WTC11 (cell line): ENCODE results near the gene ANAPC4. TPM values are rescaled to one million over a fixed set of nuclear protein-coding genes. Genes with fewer than 3 reads are reported as not detected.

Source experiments
- ATAC-seq: fragments of 200-7000 bp; cut with Tn5 transposase; 2 replicates; pipeline ENCODE4 v1.10.0; 2021; ENCODE audit warnings: mild to moderate bottlenecking, moderate library complexity
- CTCF ChIA-PET: fragments of 300-600 bp; sonication (Branson Sonifier 250); formaldehyde crosslinking; loops from one replicate; lab custom pipeline; 2021; ENCODE audit warnings: antibody characterized with exemption; lab: Charles Lee
- POLR2A ChIA-PET: fragments of 350-600 bp; sonication (Branson Sonifier 250); formaldehyde crosslinking; loops from one replicate; lab custom pipeline; 2021; ENCODE audit warnings: antibody characterized with exemption; lab: Charles Lee
- DNase-seq: peaks from one replicate; pipeline ENCODE4 v3.0.0; 2021; ENCODE audit warnings: low spot score
- H3K27ac Mint-ChIP-seq: 2 replicates; pipeline ENCODE4 v1.8.0; 2021; ENCODE audit warnings: mixed read lengths
- H3K27me3 Mint-ChIP-seq: 2 replicates; pipeline ENCODE4 v1.8.0; 2021; ENCODE audit warnings: low read depth, mild to moderate bottlenecking, moderate library complexity, mixed read lengths
- H3K36me3 Mint-ChIP-seq: 2 replicates; pipeline ENCODE4 v1.8.0; 2021; ENCODE audit warnings: mixed read lengths
- H3K4me1 Mint-ChIP-seq: 2 replicates; pipeline ENCODE4 v1.8.0; 2022; ENCODE audit warnings: mixed read lengths
- H3K4me3 Mint-ChIP-seq: 2 replicates; pipeline ENCODE4 v1.8.0; 2021; ENCODE audit warnings: mild to moderate bottlenecking, moderate library complexity, mixed read lengths
- H3K9me3 Mint-ChIP-seq: 2 replicates; pipeline ENCODE4 v1.8.0; 2021; ENCODE audit warnings: mixed read lengths
- EMX1 ChIP-seq: fragments of 250-450 bp; sonication (Bioruptor Pico); IDR thresholded peaks from 2 replicates; pipeline ENCODE4 v1.8.0; 2021; ENCODE audit warnings: mild to moderate bottlenecking
- ESRRA ChIP-seq: sonication (generic); formaldehyde crosslinking; IDR thresholded peaks from 2 replicates; pipeline ENCODE4 v1.8.1; 2022; ENCODE audit warnings: mild to moderate bottlenecking, missing genetic modification reagents, borderline replicate concordance
- JAZF1 ChIP-seq: fragments of 250-450 bp; sonication (Bioruptor Pico); IDR thresholded peaks from 2 replicates; pipeline ENCODE4 v1.9.0; 2021; ENCODE audit warnings: moderate library complexity, mild to moderate bottlenecking, inconsistent platforms
- JUN ChIP-seq: sonication (generic); formaldehyde crosslinking; IDR thresholded peaks from 2 replicates; pipeline ENCODE4 v1.8.0; 2023; ENCODE audit warnings: mild to moderate bottlenecking, missing genetic modification reagents
- KAT7 ChIP-seq: sonication (generic); formaldehyde crosslinking; IDR thresholded peaks from 2 replicates; pipeline ENCODE4 v1.8.1; 2023; ENCODE audit warnings: missing genetic modification reagents, mild to moderate bottlenecking, borderline replicate concordance
- MYBL2 ChIP-seq: sonication (generic); formaldehyde crosslinking; IDR thresholded peaks from 2 replicates; pipeline ENCODE4 v1.8.1; 2023; ENCODE audit warnings: mild to moderate bottlenecking, moderate library complexity, missing genetic modification reagents
- PRRX2 ChIP-seq: fragments of 250-450 bp; sonication (Bioruptor Pico); IDR thresholded peaks from 2 replicates; pipeline ENCODE4 v1.8.0; 2021; ENCODE audit warnings: mild to moderate bottlenecking
- RORB ChIP-seq: fragments of 250-450 bp; sonication (Bioruptor Pico); IDR thresholded peaks from 2 replicates; pipeline ENCODE4 v1.9.0; 2021; ENCODE audit warnings: mild to moderate bottlenecking
- SMAD3 ChIP-seq: sonication (generic); formaldehyde crosslinking; IDR thresholded peaks from 2 replicates; pipeline ENCODE4 v1.8.0; 2022; ENCODE audit warnings: missing genetic modification reagents, mild to moderate bottlenecking, borderline replicate concordance
- TCF7 ChIP-seq: sonication (generic); formaldehyde crosslinking; IDR thresholded peaks from 2 replicates; pipeline ENCODE4 v1.8.0; 2022; ENCODE audit warnings: mild to moderate bottlenecking, low read depth, missing genetic modification reagents, moderate library complexity
- ZBTB21 ChIP-seq: sonication (generic); formaldehyde crosslinking; IDR thresholded peaks from 2 replicates; pipeline ENCODE4 v1.8.1; 2023; ENCODE audit warnings: mild to moderate bottlenecking, missing genetic modification reagents, borderline replicate concordance
- ZNF121 ChIP-seq: sonication (generic); formaldehyde crosslinking; IDR thresholded peaks from 2 replicates; pipeline ENCODE4 v1.8.0; 2023; ENCODE audit warnings: missing genetic modification reagents
- ZNF219 ChIP-seq: sonication (generic); formaldehyde crosslinking; IDR thresholded peaks from 2 replicates; pipeline ENCODE4 v1.8.0; 2023; ENCODE audit warnings: missing genetic modification reagents, mild to moderate bottlenecking, borderline replicate concordance
- total RNA-seq: library from RNA; stranded (reverse); gene quantifications from 3 replicates; pipeline ENCODE4 v1.2.3, GENCODE V29; 2021
- TF ChIP-seq, protein P1 (sequence below): sonication (generic); formaldehyde crosslinking; IDR thresholded peaks from 2 replicates; pipeline ENCODE4 v1.8.1; 2023; ENCODE audit warnings: mild to moderate bottlenecking, missing genetic modification reagents
- TF ChIP-seq, protein P2 (sequence below): fragments of 250-450 bp; sonication (Bioruptor Pico); IDR thresholded peaks from 2 replicates; pipeline ENCODE4 v1.8.0; 2021; ENCODE audit warnings: mild to moderate bottlenecking
- TF ChIP-seq, protein P3 (sequence below): sonication (generic); formaldehyde crosslinking; IDR thresholded peaks from 2 replicates; pipeline ENCODE4 v1.8.1; 2023; ENCODE audit warnings: mild to moderate bottlenecking, missing genetic modification reagents, moderate library complexity
- TF ChIP-seq, protein P4 (sequence below): sonication (generic); formaldehyde crosslinking; IDR thresholded peaks from 2 replicates; pipeline ENCODE4 v1.8.1; 2023; ENCODE audit warnings: mild to moderate bottlenecking, missing genetic modification reagents, borderline replicate concordance
- TF ChIP-seq, protein P5 (sequence below): sonication (generic); formaldehyde crosslinking; IDR thresholded peaks from 2 replicates; pipeline ENCODE4 v1.8.1; 2023; ENCODE audit warnings: mild to moderate bottlenecking, moderate library complexity, missing genetic modification reagents
- TF ChIP-seq, protein P6 (sequence below): sonication (generic); formaldehyde crosslinking; IDR thresholded peaks from 2 replicates; pipeline ENCODE4 v1.8.1; 2022; ENCODE audit warnings: low read depth, mild to moderate bottlenecking, moderate library complexity, missing genetic modification reagents, borderline replicate concordance

ANAPC4 gene
- total RNA-seq, 1 experiment from 2014 or later, result 40.5 TPM

DNA sequence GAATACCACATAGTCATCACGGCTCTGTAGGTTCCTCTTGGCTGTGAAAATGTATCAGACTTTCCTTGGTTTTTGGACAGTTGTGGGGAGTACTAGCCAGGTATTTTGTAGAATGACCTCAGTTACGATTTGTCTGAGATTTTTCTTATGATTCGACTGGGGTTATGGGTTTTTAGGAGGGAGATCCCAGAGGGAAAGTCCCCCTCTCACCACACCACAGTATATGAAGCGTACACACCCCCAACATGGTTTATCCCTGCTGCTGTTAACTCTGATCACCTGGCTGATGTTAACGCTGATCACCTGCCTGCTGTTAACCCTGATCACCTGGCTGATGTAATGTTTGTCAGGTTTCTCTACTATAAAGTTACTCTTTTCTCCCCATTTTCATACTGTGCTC is 72.6 kb downstream of the ANAPC4 start (continued):
- TF ChIP-seq, protein P1, sequence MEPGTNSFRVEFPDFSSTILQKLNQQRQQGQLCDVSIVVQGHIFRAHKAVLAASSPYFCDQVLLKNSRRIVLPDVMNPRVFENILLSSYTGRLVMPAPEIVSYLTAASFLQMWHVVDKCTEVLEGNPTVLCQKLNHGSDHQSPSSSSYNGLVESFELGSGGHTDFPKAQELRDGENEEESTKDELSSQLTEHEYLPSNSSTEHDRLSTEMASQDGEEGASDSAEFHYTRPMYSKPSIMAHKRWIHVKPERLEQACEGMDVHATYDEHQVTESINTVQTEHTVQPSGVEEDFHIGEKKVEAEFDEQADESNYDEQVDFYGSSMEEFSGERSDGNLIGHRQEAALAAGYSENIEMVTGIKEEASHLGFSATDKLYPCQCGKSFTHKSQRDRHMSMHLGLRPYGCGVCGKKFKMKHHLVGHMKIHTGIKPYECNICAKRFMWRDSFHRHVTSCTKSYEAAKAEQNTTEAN, result no peak
- TF ChIP-seq TCF7 (CRISPR knock-in tag) (no peak), MYBL2 (CRISPR knock-in tag) (no peak), EMX1 (CRISPR knock-in tag) (no peak), RORB (CRISPR knock-in tag) (no peak), JAZF1 (CRISPR knock-in tag) (no peak), ZNF219 (no peak), ZNF121 (no peak), SMAD3 (CRISPR knock-in tag) (no peak), KAT7 (CRISPR knock-in tag) (no peak)
- TF ChIP-seq, protein P2, sequence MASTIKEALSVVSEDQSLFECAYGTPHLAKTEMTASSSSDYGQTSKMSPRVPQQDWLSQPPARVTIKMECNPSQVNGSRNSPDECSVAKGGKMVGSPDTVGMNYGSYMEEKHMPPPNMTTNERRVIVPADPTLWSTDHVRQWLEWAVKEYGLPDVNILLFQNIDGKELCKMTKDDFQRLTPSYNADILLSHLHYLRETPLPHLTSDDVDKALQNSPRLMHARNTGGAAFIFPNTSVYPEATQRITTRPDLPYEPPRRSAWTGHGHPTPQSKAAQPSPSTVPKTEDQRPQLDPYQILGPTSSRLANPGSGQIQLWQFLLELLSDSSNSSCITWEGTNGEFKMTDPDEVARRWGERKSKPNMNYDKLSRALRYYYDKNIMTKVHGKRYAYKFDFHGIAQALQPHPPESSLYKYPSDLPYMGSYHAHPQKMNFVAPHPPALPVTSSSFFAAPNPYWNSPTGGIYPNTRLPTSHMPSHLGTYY (CRISPR knock-in tag), result no peak

DNA sequence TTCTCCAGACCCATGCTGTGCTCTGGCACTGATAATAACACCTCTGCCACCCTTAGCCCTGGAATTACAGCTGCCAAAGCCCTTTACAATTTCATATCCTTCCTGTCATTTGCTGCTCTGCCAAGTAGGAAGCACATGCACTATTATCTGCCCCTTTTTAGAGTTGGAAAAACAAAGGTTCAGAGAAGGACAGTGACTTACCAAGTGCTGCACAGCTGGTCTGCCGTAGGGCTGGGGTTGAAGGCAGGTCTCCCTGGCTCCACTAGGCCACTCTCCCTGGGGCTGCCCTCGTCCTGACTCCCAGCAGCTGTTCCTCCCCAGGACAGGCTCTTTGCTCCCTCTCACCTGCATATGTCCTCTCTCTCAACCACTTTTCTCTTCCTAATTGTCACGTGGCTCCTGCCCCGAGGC is 73.4 kb downstream of the ANAPC4 start:
- ChIA-PET POLR2A (interaction anchor here (0.7 kb wide), 1 partner anchor 443 kb away, joined by 3 read pairs; no protein-coding TSS in a partner anchor), CTCF (interaction anchor here (0.9 kb wide), 1 partner anchor 9 kb away, joined by 3 read pairs; no protein-coding TSS in a partner anchor)
- ATAC-seq, result no peak; the same call in 1 of the 2 replicates
- no peak for DNase-seq
- no peak for TF ChIP-seq ZBTB21 (CRISPR knock-in tag)
- TF ChIP-seq, protein P3, sequence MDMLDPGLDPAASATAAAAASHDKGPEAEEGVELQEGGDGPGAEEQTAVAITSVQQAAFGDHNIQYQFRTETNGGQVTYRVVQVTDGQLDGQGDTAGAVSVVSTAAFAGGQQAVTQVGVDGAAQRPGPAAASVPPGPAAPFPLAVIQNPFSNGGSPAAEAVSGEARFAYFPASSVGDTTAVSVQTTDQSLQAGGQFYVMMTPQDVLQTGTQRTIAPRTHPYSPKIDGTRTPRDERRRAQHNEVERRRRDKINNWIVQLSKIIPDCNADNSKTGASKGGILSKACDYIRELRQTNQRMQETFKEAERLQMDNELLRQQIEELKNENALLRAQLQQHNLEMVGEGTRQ (CRISPR knock-in tag), result no peak
- TF ChIP-seq, protein P4, sequence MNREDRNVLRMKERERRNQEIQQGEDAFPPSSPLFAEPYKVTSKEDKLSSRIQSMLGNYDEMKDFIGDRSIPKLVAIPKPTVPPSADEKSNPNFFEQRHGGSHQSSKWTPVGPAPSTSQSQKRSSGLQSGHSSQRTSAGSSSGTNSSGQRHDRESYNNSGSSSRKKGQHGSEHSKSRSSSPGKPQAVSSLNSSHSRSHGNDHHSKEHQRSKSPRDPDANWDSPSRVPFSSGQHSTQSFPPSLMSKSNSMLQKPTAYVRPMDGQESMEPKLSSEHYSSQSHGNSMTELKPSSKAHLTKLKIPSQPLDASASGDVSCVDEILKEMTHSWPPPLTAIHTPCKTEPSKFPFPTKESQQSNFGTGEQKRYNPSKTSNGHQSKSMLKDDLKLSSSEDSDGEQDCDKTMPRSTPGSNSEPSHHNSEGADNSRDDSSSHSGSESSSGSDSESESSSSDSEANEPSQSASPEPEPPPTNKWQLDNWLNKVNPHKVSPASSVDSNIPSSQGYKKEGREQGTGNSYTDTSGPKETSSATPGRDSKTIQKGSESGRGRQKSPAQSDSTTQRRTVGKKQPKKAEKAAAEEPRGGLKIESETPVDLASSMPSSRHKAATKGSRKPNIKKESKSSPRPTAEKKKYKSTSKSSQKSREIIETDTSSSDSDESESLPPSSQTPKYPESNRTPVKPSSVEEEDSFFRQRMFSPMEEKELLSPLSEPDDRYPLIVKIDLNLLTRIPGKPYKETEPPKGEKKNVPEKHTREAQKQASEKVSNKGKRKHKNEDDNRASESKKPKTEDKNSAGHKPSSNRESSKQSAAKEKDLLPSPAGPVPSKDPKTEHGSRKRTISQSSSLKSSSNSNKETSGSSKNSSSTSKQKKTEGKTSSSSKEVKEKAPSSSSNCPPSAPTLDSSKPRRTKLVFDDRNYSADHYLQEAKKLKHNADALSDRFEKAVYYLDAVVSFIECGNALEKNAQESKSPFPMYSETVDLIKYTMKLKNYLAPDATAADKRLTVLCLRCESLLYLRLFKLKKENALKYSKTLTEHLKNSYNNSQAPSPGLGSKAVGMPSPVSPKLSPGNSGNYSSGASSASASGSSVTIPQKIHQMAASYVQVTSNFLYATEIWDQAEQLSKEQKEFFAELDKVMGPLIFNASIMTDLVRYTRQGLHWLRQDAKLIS (CRISPR knock-in tag), result no peak
- no peak for TF ChIP-seq TCF7 (CRISPR knock-in tag)
- no peak for TF ChIP-seq PRRX2
- TF ChIP-seq, protein P5, sequence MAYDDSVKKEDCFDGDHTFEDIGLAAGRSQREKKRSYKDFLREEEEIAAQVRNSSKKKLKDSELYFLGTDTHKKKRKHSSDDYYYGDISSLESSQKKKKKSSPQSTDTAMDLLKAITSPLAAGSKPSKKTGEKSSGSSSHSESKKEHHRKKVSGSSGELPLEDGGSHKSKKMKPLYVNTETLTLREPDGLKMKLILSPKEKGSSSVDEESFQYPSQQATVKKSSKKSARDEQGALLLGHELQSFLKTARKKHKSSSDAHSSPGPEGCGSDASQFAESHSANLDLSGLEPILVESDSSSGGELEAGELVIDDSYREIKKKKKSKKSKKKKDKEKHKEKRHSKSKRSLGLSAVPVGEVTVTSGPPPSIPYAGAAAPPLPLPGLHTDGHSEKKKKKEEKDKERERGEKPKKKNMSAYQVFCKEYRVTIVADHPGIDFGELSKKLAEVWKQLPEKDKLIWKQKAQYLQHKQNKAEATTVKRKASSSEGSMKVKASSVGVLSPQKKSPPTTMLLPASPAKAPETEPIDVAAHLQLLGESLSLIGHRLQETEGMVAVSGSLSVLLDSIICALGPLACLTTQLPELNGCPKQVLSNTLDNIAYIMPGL, result no peak
- no peak for TF ChIP-seq JUN (CRISPR knock-in tag)
- no peak for TF ChIP-seq ESRRA (CRISPR knock-in tag)
- TF ChIP-seq, protein P6, sequence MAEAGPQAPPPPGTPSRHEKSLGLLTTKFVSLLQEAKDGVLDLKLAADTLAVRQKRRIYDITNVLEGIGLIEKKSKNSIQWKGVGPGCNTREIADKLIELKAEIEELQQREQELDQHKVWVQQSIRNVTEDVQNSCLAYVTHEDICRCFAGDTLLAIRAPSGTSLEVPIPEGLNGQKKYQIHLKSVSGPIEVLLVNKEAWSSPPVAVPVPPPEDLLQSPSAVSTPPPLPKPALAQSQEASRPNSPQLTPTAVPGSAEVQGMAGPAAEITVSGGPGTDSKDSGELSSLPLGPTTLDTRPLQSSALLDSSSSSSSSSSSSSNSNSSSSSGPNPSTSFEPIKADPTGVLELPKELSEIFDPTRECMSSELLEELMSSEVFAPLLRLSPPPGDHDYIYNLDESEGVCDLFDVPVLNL (CRISPR knock-in tag), result no peak
- Mint-ChIP-seq H3K36me3 (no peaks in the 10 kb centered on the region), H3K27ac (no peak overlapping the region; the same call in 1 of the 2 replicates), H3K27me3 (peaks cover 3% of the 10 kb centered on the region; the same call in 1 of the 2 replicates), H3K9me3 (peaks cover 6% of the 10 kb centered on the region), H3K4me3 (no peak overlapping the region), H3K4me1 (peaks cover 33% of the 10 kb centered on the region)
